Effector CD4-positive, alpha-beta T cell (primary cell): Measurements from ENCODE around the gene BPIFB6.

Experiments used
- DNase-seq: peaks from one replicate; pipeline ENCODE4 v3.0.0-alpha.2; 2020

The BPIFB6 gene

GRCh38 chr20:33016581-33017109, 14.8 kb upstream of the BPIFB6 start:
- DNase-seq = no peak

- DNase-seq = no peak
These were observed 13.9 kb upstream of the BPIFB6 start for GRCh38 chr20:33017542-33017941.

- no peak for DNase-seq
These were observed 13.1 kb upstream of the BPIFB6 start for GRCh38 chr20:33018169-33018931.

GRCh38 chr20:33019465-33020277, 11.8 kb upstream of the BPIFB6 start:
- DNase-seq = no peak

- DNase-seq = no peak
These were observed 10.9 kb upstream of the BPIFB6 start for GRCh38 chr20:33020278-33021161.

- no peak for DNase-seq
These were observed 9.6 kb upstream of the BPIFB6 start for GRCh38 chr20:33021879-33022278.

GRCh38 chr20:33022289-33022688, 9.2 kb upstream of the BPIFB6 start:
- no peak for DNase-seq

GRCh38 chr20:33022694-33023438, 8.6 kb upstream of the BPIFB6 start:
- DNase-seq = no peak

- DNase-seq = no peak
These were observed 7.8 kb upstream of the BPIFB6 start for GRCh38 chr20:33023439-33024242.

- no peak for DNase-seq
These were observed 7.2 kb upstream of the BPIFB6 start for GRCh38 chr20:33024243-33024560.

- no peak for DNase-seq
These were observed 6.7 kb upstream of the BPIFB6 start for GRCh38 chr20:33024609-33025317.

- no peak for DNase-seq
These were observed 6.1 kb upstream of the BPIFB6 start for GRCh38 chr20:33025318-33025876.

GRCh38 chr20:33026072-33026778, 5.2 kb upstream of the BPIFB6 start:
- DNase-seq = no peak

GRCh38 chr20:33026779-33027759, 4.4 kb upstream of the BPIFB6 start:
- no peak for DNase-seq

- DNase-seq = no peak
These were observed 3.4 kb upstream of the BPIFB6 start for GRCh38 chr20:33027769-33028751.

- DNase-seq = no peak
These were observed 2.6 kb upstream of the BPIFB6 start for GRCh38 chr20:33028875-33029274.

- no peak for DNase-seq
These were observed 1.4 kb upstream of the BPIFB6 start for GRCh38 chr20:33030076-33030475.
